Heart left ventricle (tissue), 16 donors: ENCODE results near the gene SNX19. TPM values are rescaled to one million over a fixed set of nuclear protein-coding genes. Genes with fewer than 3 reads are reported as not detected.
A peak's percentile ranks its signal among the peaks of the same experiment; 100 is the strongest.
"Not testable (repeated sequence)": the region's sequence is repeated elsewhere in the genome, so short reads cannot be mapped to it uniquely, and the experiment has no call there.

Experiments used
- ATAC-seq, 4 donors: fragments of 200-7000 bp; cut with Tn5 transposase; one replicate each; pipeline ENCODE4 v1.9.1; 2020 to 2022; ENCODE audit warnings: moderate library complexity in 4 of 4, mild to moderate bottlenecking in 3 of 4, moderate number of reproducible peaks in 1 of 4
- DNase-seq, 5 donors: peaks; one replicate each; pipeline ENCODE4 v3.0.0-alpha.2; 2020
- H3K27ac ChIP-seq, 12 donors: fragments of 200-600 bp; sonication (generic) in 4 of 12; one replicate each; pipeline versions ENCODE4 v1.5.0 to v1.8.0; 2016 to 2022; ENCODE audit warnings: mild to moderate bottlenecking in 2 of 12
- H3K27me3 ChIP-seq, 9 donors: fragments of 200-600 bp; sonication (generic) in 2 of 9; one replicate each; pipeline versions ENCODE4 v1.5.1 to v1.8.0; 2016 to 2022; ENCODE audit warnings: mild to moderate bottlenecking in 3 of 9
- H3K36me3 ChIP-seq, 9 donors: fragments of 200-600 bp; sonication (generic) in 2 of 9; one replicate each; pipeline versions ENCODE4 v1.5.0 to v1.8.0; 2018 to 2022; ENCODE audit warnings: mild to moderate bottlenecking in 2 of 9
- H3K4me1 ChIP-seq, 12 donors: fragments of 200-600 bp; sonication (generic) in 4 of 12; one replicate each; pipeline versions ENCODE4 v1.5.0 to v1.8.0; 2016 to 2022; ENCODE audit warnings: mild to moderate bottlenecking in 3 of 12
- H3K4me3 ChIP-seq, 12 donors: fragments of 200-600 bp; sonication (generic) in 4 of 12; one replicate each; pipeline versions ENCODE4 v1.5.0 to v1.8.0; 2017 to 2022; ENCODE audit warnings: mild to moderate bottlenecking in 9 of 12, moderate library complexity in 4 of 12
- H3K9me3 ChIP-seq, 12 donors: fragments of 200-600 bp; sonication (generic) in 4 of 12; one replicate each; pipeline versions ENCODE4 v1.5.0 to v1.8.0; 2016 to 2022; ENCODE audit warnings: mild to moderate bottlenecking in 1 of 12
- CTCF ChIP-seq, 12 donors: fragments of 200-600 bp; sonication (generic) in 4 of 12; IDR thresholded peaks; one replicate each; pipeline versions ENCODE4 v1.5.0 to v1.8.0; 2018 to 2022; ENCODE audit warnings: antibody characterized with exemption in 12 of 12, mild to moderate bottlenecking in 5 of 12
- POLR2A ChIP-seq, 2 donors: fragments of 450-650 bp; IDR thresholded peaks; one replicate each; pipeline ENCODE4 v1.6.1; 2017; ENCODE audit warnings: antibody characterized with exemption in 2 of 2, mild to moderate bottlenecking in 2 of 2, moderate library complexity in 2 of 2
- WGBS, 4 donors: extraction: QIAGEN DNeasy Blood & Tissue Kit in 2 of 4; methylation state at CpG; one replicate each; pipeline versions ENCODE4 v1.1.5 to v1.1.7; 2013 to 2018; 5-methylcytosine and 5-hydroxymethylcytosine counted together
- intact Hi-C, 10 donors: fragments of 100-400 bp; cut with DNase I; formaldehyde crosslinking; loops; one replicate each; pipeline versions ENCODE4 v1.11.1 to v1.14.2; 2022
- polyA plus RNA-seq, 2 donors: library from polyadenylated mRNA; stranded (reverse); fragments of 200-250 nt; gene quantifications; one replicate each; pipeline ENCODE4 v1.2.3, GENCODE V29; 2013
- total RNA-seq, 9 donors: library from RNA; depleted of rRNA in 2 of 9; stranded (reverse); fragments of >200 nt in 2 of 9; fragmentation: NEBNext Ultra II Directional in 3 of 9; extraction: Animal tissue kit (Norgen Biotek cat#: 25700) in 3 of 9; gene quantifications; one replicate each; pipeline versions ENCODE4 v1.1.0 to v1.2.4, GENCODE V29; 2016 to 2023
- donor health status: ischemic (EF 13 %, LVEDD 7.1; RV severe dilation, severe dysfunction).
- donor health status: healthy with polysubstance abuse.
- donor health status: DM: no; HTN: yes; CAD: no.
- donor health status: DM: no; HTN: no; CAD: no.
- donor health status: ischemic (EF 25% LVEDD 6.9; RV normal size, moderate dysfunction).
- donor health status: ischemic (EF 25% LVEDD 5.7; RV mildly dilated, moderate dysfunction).
- donor health status: healthy.
- donor health status: DM: yes; HTN: yes; CAD: no.
- donor health status: ischemic (EF 35%, LVEDD 5.7; RV mildly dilated, moderate dysfunction).
- donor health status: nonischemic (EF 11% LVEDD 7.7; RV severe dilation, severe dysfunction).
- donor health status: DM: yes; HTN: yes; CAD: no.
- donor health status: PGD.
- donor health status: ischemic (EF 29% LVEDD 5.4; RV normal size, mild dysfunction).
- donor health status: nonischemic (EF 23%, LVEDD 6.1; RV moderate dilation, normal function).

Gene SNX19
- total and polyA plus RNA-seq, 11 donors = 10.8 to 121 (median 57.1) TPM

- Histone ChIP-seq H3K9me3 (no peaks in the 10 kb centered on the region), H3K27ac (peak overlapping the region in 1 of 12 donors; percentile 28), H3K27me3 (no peaks in the 10 kb centered on the region), H3K4me3 (peak overlapping the region in 1 of 12 donors; percentile 2), H3K36me3 (no peaks in the 10 kb centered on the region), H3K4me1 (peaks cover 0 to 37% (median 15%) of the 10 kb centered on the region in 12 donors)
- peak; percentile 87 to 95 (median 90) for DNase-seq
- intact Hi-C loops = loop anchor here (1.0 to 10.0 kb wide), 11 partner anchors 33 to 650 kb away; no protein-coding TSS in a partner anchor
- no peak for TF ChIP-seq POLR2A (IDR thresholded peaks at IDR 0.05)
- TF ChIP-seq CTCF (IDR thresholded peaks at IDR 0.05) = peak; percentile 99 to 100 (median 100)
- WGBS, 4 donors = 20 to 27% (median 22%) methylated on average over 23 to 30 of the region's 30 CpGs
- peak; percentile 38 to 72 (median 58) for ATAC-seq
Measured at GRCh38 chr11:130861902-130862860, 54.1 kb downstream of the SNX19 start.

GRCh38 chr11:130861283-130861682 is 55.0 kb downstream of the SNX19 start:
- Histone ChIP-seq H3K4me1 (peaks cover 0 to 29% (median 10%) of the 10 kb centered on the region in 12 donors), H3K36me3 (no peaks in the 10 kb centered on the region), H3K9me3 (peaks cover 0 to 3% (median 0%) of the 10 kb centered on the region in 12 donors), H3K27ac (no peak overlapping the region), H3K4me3 (no peak overlapping the region), H3K27me3 (no peaks in the 10 kb centered on the region)
- DNase-seq (no peak), ATAC-seq (no peak)
- intact Hi-C loops = loop anchor here in 7 of 10 donors (2.0 to 10.0 kb wide), 6 partner anchors 409 to 649 kb away; no protein-coding TSS in a partner anchor
- TF ChIP-seq POLR2A (IDR thresholded peaks at IDR 0.05) (no peak), CTCF (IDR thresholded peaks at IDR 0.05) (no peak)
- 89 to 94% (median 93%) methylated on average over 14 of the region's 14 CpGs for WGBS, 4 donors

GRCh38 chr11:130859886-130860285 is 56.4 kb downstream of the SNX19 start:
- DNase-seq (no peak), ATAC-seq (no peak)
- peaks cover 0 to 3% (median 0%) of the 10 kb centered on the region in 12 donors for H3K9me3 ChIP-seq
- H3K4me1 ChIP-seq = peaks cover 0 to 17% (median 9%) of the 10 kb centered on the region in 12 donors
- no peaks in the 10 kb centered on the region for H3K36me3 ChIP-seq
- TF ChIP-seq POLR2A (IDR thresholded peaks at IDR 0.05) (no peak), CTCF (IDR thresholded peaks at IDR 0.05) (no peak)
- no peak overlapping the region for H3K4me3 ChIP-seq
- H3K27ac ChIP-seq = no peak overlapping the region
- 25 to 67% (median 46%) methylated on average over 1 of the region's 1 CpG for WGBS, 4 donors
- intact Hi-C loops = loop anchor here in 7 of 10 donors (2.0 to 10.0 kb wide), 6 partner anchors 408 to 648 kb away; no protein-coding TSS in a partner anchor
- H3K27me3 ChIP-seq = no peaks in the 10 kb centered on the region

- intact Hi-C loops = no loop called here
- no peak overlapping the region for H3K4me3 ChIP-seq
- no peak for ATAC-seq
- H3K4me1 ChIP-seq = peaks cover 0 to 12% (median 7%) of the 10 kb centered on the region in 12 donors
- DNase-seq = no peak
- WGBS, 4 donors = 89 to 95% (median 90%) methylated on average over 2 of the region's 2 CpGs
- no peak for TF ChIP-seq CTCF (IDR thresholded peaks at IDR 0.05)
- peaks cover 0 to 3% (median 0%) of the 10 kb centered on the region in 12 donors for H3K9me3 ChIP-seq
- no peaks in the 10 kb centered on the region for H3K36me3 ChIP-seq
- no peaks in the 10 kb centered on the region for H3K27me3 ChIP-seq
- no peak overlapping the region for H3K27ac ChIP-seq
Measured at GRCh38 chr11:130858215-130858614, 58.1 kb downstream of the SNX19 start.

GRCh38 chr11:130855707-130856106 is 60.6 kb downstream of the SNX19 start:
- not testable (repeated sequence) for DNase-seq

More at GRCh38 chr11:130855707-130856106, 60.6 kb downstream of the SNX19 start:
- H3K36me3 ChIP-seq, H3K27me3 ChIP-seq, H3K9me3 ChIP-seq, H3K4me1 ChIP-seq, H3K27ac ChIP-seq, intact Hi-C loops, H3K4me3 ChIP-seq, ATAC-seq: not testable (repeated sequence)
- 61 to 84% (median 82%) methylated on average over 2 of the region's 2 CpGs for WGBS, 4 donors
